Activated naive CD4-positive, alpha-beta T cell treated with anti-CD3 and anti-CD28 coated beads, Interleukin-2, amount 50 U/mL, for 24 hours (primary cell): ENCODE results near the gene SLC24A4.

Source experiments
- H3K27ac Mint-ChIP-seq: one replicate; pipeline ENCODE4 v1.8.0; 2021; ENCODE audit warnings: mild to moderate bottlenecking, mixed read lengths
- H3K27me3 Mint-ChIP-seq: one replicate; pipeline ENCODE4 v1.8.0; 2021; ENCODE audit warnings: mixed read lengths
- H3K36me3 Mint-ChIP-seq: one replicate; pipeline ENCODE4 v1.8.0; 2021; ENCODE audit warnings: mixed read lengths
- H3K4me1 Mint-ChIP-seq: one replicate; pipeline ENCODE4 v1.8.0; 2021; ENCODE audit warnings: mixed read lengths
- H3K4me3 Mint-ChIP-seq: one replicate; pipeline ENCODE4 v1.8.0; 2021; ENCODE audit warnings: mild to moderate bottlenecking, mixed read lengths
- H3K9me3 Mint-ChIP-seq: one replicate; pipeline ENCODE4 v1.8.0; 2021; ENCODE audit warnings: mixed read lengths

SLC24A4 gene

DNA sequence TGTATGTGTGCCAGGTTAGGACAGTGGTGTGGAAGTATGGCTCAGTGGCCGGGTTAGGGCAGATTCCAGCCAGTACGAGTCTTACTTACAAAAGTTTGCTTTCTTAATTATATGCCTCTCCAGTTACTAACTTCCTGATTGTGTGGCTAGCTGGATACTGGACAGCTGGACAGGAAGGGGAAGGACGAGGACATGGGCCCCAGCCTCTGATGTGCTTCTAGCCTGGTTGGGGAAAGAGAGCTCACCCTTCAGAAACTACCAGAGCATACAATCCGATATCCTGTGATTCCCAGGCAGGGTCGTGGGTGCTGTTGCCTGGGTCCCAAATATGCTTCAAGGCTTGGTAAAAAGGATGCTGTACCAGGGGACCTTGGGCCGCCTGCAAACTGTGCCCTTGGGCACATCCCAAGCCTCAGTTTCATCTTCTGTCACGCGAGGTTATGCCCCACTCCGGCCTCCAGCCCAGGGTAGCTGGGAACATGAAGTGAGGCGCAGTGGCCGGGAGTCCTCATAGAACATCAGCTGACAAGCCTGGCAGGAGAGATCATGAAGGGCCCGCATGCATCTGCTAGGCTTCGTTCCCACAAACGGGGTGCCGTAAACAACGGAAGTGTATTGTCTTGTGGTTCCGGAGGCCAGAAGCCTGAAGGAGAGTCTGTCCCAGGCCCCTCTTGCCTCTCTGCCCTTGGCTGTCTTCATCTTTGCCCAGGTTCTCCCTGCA is 167.4 kb downstream of the SLC24A4 start:
- Mint-ChIP-seq H3K27me3 (no peaks in the 10 kb centered on the region), H3K27ac (no peak overlapping the region), H3K9me3 (no peaks in the 10 kb centered on the region), H3K36me3 (no peaks in the 10 kb centered on the region), H3K4me3 (no peak overlapping the region), H3K4me1 (no peaks in the 10 kb centered on the region)

DNA sequence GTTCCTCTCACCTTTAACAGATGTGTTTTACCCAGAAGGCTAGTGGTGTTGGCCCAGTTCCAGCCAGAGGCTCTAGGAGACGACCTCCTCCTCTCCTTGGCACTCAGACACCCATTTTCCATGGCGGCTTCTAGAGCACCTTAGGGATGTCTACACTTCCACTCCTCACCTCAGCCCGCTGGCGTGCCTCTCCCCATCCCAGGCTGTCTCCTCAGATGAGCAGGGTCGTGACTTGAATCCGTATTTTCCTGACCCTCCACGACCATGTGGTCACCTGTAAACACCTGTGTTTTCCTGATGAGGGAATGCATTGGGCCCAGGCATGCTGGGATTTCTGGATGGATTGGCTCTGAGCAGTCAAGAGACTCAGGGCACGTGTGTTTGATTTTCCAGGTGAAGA is 168.8 kb downstream of the SLC24A4 start:
- H3K9me3 Mint-ChIP-seq: no peaks in the 10 kb centered on the region
- no peaks in the 10 kb centered on the region for H3K4me1 Mint-ChIP-seq
- H3K27ac Mint-ChIP-seq: no peak overlapping the region
- H3K36me3 Mint-ChIP-seq: no peaks in the 10 kb centered on the region
- no peaks in the 10 kb centered on the region for H3K27me3 Mint-ChIP-seq
- no peak overlapping the region for H3K4me3 Mint-ChIP-seq

DNA sequence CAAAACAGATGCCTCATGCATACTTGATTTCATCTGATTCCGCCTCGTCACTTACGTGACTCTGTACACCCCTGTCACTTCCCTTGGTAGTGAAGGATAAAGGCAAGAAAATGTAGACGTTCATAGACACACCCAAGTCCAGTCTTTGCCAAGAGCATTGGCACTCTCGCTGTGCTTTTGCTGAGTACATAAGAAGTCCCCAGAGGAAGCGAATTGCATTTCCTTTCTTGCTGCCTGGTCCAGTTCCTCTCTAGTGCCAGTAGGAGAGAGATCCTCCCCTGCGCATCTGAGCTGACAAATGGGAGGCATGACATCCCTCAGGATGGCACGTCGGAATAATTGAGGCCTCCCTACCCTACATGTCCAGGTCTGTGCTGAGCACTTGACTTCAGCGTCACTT is 169.3 kb downstream of the SLC24A4 start:
- no peaks in the 10 kb centered on the region for H3K36me3 Mint-ChIP-seq
- no peaks in the 10 kb centered on the region for H3K4me1 Mint-ChIP-seq
- no peak overlapping the region for H3K4me3 Mint-ChIP-seq
- no peaks in the 10 kb centered on the region for H3K27me3 Mint-ChIP-seq
- no peaks in the 10 kb centered on the region for H3K9me3 Mint-ChIP-seq
- no peak overlapping the region for H3K27ac Mint-ChIP-seq

DNA sequence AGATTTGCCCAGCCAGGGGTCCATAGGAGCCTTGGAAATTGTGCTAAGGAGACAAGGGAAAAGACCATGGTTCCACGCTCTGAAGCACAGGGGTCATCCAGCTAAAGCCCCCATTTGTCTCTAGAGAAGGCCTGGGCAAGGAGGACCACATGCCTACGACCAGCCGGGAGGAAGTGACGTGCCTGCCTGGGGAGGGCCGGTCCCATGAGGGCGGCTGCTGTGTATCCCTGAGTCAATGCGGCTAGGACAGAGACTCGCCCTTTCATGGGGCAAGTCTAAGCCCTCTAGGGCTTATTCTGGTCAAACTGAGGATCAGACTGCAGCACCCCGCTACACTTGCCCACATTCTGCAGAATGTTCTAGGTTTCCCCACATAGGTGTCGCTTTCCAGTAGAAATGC is 170.1 kb downstream of the SLC24A4 start:
- Mint-ChIP-seq H3K9me3 (no peaks in the 10 kb centered on the region), H3K4me1 (no peaks in the 10 kb centered on the region), H3K27ac (no peak overlapping the region), H3K27me3 (no peaks in the 10 kb centered on the region), H3K4me3 (no peak overlapping the region), H3K36me3 (no peaks in the 10 kb centered on the region)

DNA sequence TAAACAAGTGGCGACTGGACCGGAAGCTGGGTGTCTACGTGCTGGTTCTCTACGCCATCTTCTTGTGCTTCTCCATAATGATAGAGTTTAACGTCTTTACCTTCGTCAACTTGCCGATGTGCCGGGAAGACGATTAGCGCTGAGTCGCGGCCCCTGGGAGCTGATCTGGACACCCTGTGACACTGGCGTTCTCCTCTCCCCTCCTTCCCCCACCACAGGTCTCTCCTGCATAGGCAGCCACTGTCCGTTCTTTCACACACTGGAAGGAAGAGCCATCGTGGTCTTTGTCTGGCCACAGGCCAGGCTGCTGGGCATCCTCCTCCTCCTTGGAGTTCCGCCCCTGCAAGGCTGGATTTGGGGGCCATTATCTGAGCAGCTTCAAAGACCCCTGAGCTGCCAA is 170.5 kb downstream of the SLC24A4 start:
- H3K4me1 Mint-ChIP-seq: no peaks in the 10 kb centered on the region
- H3K27me3 Mint-ChIP-seq: no peaks in the 10 kb centered on the region
- no peak overlapping the region for H3K27ac Mint-ChIP-seq
- H3K36me3 Mint-ChIP-seq: no peaks in the 10 kb centered on the region
- no peak overlapping the region for H3K4me3 Mint-ChIP-seq
- no peaks in the 10 kb centered on the region for H3K9me3 Mint-ChIP-seq

DNA sequence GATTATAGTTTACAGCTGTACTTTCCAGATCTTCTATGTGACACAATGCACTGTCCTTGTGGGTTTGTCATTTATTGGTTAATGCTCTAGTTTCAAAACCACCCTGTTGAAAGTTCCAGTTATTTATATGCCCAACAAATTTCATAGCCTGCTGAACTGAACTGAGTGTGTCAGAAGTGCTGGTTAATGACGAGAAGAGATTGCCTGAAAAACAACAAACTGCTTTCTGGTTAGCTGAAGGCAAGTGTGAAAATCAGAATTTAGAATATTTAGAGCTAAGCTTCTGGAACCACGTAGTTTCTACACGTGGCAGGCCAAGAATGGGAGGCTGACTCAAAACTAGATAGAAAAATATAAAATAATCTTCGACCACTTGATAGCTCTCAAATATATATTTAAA is 171.5 kb downstream of the SLC24A4 start:
- no peaks in the 10 kb centered on the region for H3K9me3 Mint-ChIP-seq
- no peak overlapping the region for H3K27ac Mint-ChIP-seq
- no peak overlapping the region for H3K4me3 Mint-ChIP-seq
- no peaks in the 10 kb centered on the region for H3K36me3 Mint-ChIP-seq
- H3K4me1 Mint-ChIP-seq: no peaks in the 10 kb centered on the region
- no peaks in the 10 kb centered on the region for H3K27me3 Mint-ChIP-seq

DNA sequence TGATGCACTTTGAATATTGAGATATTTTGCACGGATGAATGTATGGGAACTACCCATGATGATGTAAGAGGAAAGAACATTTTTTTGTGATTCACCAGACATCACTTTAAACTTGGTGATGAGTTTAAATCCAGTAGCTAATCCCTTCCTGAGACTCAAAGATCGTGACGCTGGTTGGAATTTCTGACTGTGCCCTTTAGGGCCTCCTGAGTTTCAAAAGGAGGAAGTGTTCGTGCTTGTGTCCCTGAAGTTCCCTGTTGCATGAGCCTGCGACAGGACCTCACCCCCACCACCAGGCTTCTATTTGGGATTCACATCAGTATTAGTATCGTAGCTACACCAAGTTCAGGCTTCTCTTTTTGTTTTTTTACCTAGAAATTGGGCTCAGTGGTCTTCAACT is 172.1 kb downstream of the SLC24A4 start:
- Mint-ChIP-seq H3K27ac (no peak overlapping the region), H3K4me1 (no peaks in the 10 kb centered on the region), H3K4me3 (no peak overlapping the region), H3K27me3 (no peaks in the 10 kb centered on the region), H3K9me3 (no peaks in the 10 kb centered on the region), H3K36me3 (no peaks in the 10 kb centered on the region)

DNA sequence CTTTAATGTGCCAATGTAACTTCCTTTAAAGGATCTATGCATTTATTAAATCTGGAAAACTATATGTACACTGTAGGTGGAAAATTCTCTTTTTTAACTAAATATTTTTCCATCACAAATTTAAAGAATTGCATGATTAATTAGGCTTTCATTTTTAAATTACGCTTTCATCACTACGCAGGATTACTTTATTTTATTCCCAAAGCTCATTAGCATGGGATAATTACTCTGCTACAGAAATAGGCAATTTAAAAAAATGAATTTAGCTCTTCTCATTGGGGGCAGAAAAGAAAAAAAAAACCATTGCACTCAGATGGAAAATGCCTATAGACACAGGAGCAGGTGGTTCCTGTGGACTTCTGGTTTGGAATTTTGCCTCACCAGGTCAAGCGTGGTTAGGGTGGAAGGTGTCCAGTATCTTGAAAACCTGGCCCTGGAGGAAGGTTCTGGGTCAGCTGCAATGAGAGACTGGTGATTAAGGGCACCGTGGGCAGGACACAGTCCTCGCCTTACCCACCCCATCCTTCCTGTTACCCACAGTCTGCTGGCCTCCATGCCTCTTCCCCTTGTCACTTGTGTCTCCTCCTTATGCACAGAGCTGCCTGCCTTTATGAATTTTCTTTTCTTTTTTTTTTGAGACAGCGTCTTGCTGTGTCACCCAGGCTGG is 173.4 kb downstream of the SLC24A4 start:
- Mint-ChIP-seq H3K27ac (no peak overlapping the region), H3K9me3 (no peaks in the 10 kb centered on the region), H3K4me3 (no peak overlapping the region), H3K4me1 (no peaks in the 10 kb centered on the region), H3K36me3 (no peaks in the 10 kb centered on the region), H3K27me3 (no peaks in the 10 kb centered on the region)

DNA sequence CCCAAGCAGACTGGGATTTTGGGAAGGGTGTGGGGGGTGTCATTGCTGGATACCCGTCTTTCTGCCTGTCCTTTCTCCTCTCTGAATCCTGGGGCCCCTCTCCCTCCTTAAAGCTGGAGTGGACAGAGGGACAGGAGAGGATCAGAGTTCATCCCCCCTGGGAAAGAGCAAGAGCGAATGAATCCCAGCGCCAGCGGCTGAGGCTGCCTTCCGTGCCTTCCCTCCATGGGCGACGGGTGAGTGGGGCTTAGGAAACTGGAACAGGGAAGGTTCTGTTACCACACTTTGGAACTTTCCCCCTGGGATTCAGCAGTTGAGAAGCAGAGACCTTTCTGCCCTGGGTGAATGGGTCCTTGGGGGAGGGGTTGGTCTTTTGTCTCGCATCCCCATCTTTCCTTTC is 174.4 kb downstream of the SLC24A4 start:
- Mint-ChIP-seq H3K27ac (peak overlapping the region; percentile 41), H3K4me1 (no peaks in the 10 kb centered on the region), H3K9me3 (no peaks in the 10 kb centered on the region), H3K27me3 (no peaks in the 10 kb centered on the region), H3K4me3 (no peak overlapping the region), H3K36me3 (no peaks in the 10 kb centered on the region)

DNA sequence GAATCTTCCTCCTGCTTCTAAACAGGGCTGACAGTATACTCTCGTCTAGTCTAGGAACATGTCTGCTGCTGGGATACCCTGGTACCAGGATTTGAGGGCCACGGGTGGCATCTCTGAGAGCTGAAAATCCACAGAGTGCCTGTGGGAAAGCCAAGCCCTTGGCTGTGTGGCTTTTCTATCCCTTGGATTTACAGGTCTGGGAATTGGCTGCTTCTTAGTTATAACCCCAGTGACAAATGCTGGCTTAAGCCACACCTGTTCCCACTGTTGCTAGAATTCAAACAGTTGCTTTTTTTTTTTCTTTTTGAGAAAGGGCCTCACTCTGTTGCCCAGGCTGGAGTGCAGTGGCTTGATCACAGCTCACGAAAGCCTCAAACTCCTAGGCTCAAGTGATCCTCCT is 176.3 kb downstream of the SLC24A4 start:
- Mint-ChIP-seq H3K9me3 (no peaks in the 10 kb centered on the region), H3K4me1 (no peaks in the 10 kb centered on the region), H3K27me3 (no peaks in the 10 kb centered on the region), H3K4me3 (no peak overlapping the region), H3K27ac (no peak overlapping the region), H3K36me3 (no peaks in the 10 kb centered on the region)

DNA sequence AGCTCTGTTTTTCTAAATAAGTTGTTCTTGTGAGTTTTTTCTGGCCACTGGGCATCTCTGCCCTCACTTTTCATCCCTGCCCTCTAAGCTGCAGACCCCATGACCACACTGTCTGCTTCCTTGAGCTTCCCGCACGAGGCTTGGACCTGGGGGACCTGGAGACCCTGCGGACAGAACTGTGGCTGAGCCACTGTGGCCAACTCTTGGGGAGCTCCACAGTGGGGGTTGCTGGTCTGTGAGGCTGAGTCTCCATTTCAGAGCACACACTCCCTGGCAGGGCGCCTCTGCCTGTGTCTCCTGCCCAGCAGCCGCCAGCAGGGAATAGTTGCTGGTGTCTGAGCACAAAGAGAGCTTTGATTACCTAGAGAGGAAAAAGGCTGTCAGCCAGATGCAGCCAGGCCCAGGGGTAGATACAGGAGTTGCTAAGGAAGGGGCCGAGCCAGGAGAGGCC is 177.6 kb downstream of the SLC24A4 start:
- Mint-ChIP-seq H3K4me1 (no peaks in the 10 kb centered on the region), H3K27me3 (no peaks in the 10 kb centered on the region), H3K27ac (no peak overlapping the region), H3K4me3 (no peak overlapping the region), H3K36me3 (no peaks in the 10 kb centered on the region), H3K9me3 (no peaks in the 10 kb centered on the region)

DNA sequence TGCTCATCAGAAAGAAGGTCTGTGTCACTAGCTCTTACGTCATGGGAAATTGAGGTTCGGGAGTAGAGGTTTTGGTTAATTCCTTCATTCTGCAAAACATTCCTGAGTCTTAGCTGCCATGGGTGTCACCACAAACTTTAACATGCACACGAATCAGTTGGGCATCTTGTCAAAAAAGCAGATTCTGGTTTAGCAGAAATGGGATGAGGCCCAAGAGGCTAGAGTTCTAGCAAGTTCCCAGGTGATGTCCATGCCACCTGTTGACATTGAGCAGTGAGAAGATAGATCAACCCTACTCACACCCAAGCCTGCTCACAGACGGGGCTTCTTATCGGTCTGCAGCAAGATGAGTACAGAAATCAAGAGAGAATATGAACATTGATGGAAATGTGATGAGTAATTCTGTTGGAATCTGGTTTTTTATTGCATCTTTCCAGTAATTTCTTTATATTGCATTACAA is 179.0 kb downstream of the SLC24A4 start:
- Mint-ChIP-seq H3K9me3 (no peaks in the 10 kb centered on the region), H3K27ac (no peak overlapping the region), H3K36me3 (no peaks in the 10 kb centered on the region), H3K4me1 (peaks cover 5% of the 10 kb centered on the region), H3K27me3 (no peaks in the 10 kb centered on the region), H3K4me3 (no peak overlapping the region)

DNA sequence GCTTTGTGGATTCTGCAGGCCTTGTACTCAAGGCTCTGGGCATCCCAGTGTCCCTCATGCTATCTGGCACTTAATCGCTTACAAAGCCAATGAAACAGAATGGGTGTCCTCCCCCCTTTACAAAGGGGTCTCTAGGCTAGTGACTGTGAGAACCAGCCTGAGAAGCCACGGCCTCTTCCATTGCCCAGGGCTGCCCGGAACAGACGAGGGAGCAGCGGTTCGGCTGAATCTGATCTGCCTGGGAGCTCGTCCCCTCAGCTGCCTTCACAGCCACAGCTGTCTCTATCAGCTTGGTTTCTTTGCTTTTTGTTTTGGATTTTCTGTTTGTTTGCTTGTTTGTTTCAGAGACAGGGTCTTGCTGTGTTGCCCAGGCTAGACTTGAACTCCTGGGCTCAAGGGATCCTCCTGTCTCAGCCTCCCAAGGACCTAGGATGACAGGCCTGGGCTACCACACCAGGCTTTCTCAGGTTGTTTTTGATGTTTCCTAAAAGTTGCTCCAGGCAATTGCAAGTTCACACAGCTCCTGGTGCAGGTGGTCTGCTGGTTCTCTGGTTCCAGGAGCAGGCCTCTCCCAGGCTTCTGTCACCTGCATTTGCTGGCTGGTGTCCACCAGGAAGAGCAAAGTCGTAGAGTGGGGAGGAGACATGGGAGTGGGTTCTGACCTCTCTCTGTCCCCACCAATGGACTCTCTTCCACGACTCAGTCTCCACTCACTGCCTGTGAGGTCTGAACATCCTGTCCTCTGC is 179.7 kb downstream of the SLC24A4 start:
- H3K4me1 Mint-ChIP-seq: peaks cover 12% of the 10 kb centered on the region
- no peaks in the 10 kb centered on the region for H3K9me3 Mint-ChIP-seq
- H3K27me3 Mint-ChIP-seq: no peaks in the 10 kb centered on the region
- H3K27ac Mint-ChIP-seq: no peak overlapping the region
- H3K36me3 Mint-ChIP-seq: no peaks in the 10 kb centered on the region
- no peak overlapping the region for H3K4me3 Mint-ChIP-seq

DNA sequence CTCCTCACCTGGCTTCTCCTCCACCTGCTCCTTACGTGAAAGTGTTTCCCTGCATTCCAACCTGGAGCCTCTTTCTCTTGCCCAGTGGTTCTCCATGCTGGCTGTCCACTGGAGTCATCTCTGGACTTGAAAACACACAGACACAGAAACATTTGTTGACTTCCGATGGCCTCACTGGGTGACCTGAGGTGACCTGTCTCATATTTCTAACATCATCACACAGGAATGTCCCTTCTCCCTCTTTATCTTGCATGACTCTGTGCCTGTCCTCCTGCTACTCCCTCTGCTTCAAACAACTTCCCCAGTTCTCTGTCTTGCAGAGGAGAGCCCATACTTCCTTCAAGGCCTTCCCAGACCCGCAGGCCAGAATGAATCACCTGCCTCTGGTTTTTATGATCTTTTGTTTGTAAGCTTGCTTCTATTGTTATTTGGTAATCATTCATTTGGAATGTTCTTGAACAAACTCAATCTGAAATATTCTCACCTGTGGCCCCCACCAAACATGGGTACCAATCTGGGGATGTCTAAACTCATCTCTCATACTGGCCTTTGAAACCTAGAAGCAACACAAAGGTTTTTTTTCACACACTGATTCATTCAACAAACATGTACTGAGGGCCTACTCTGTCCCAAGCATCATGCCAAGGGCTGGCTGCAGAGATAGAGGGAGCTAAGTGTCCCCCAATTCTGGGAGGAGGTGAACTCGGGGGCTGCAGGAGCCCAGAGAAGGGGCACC is 181.0 kb downstream of the SLC24A4 start:
- Mint-ChIP-seq H3K36me3 (no peaks in the 10 kb centered on the region), H3K9me3 (no peaks in the 10 kb centered on the region), H3K4me1 (peaks cover 12% of the 10 kb centered on the region), H3K27me3 (no peaks in the 10 kb centered on the region), H3K4me3 (no peak overlapping the region), H3K27ac (no peak overlapping the region)

DNA sequence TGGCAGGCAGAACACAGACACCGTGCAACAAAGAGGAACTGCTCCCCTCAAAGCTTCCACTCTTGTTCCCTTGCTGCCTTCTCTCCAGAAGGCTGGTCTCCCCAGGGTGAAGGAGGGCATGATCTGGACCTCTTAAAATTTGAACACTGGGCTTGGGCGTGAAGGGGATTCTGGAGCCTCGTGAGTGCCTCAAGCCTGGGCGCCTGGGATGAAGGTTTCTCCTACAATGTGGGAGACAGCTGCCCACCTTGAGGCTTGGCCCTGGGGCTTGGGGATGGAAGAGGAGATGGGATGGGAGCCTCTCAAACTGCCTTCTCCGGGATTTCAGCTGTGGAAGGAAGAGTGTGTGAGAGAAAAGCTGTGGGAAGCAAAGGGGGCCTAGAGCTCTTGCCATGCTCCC is 182.9 kb downstream of the SLC24A4 start:
- Mint-ChIP-seq H3K4me1 (peaks cover 12% of the 10 kb centered on the region), H3K27ac (no peak overlapping the region), H3K9me3 (no peaks in the 10 kb centered on the region), H3K36me3 (no peaks in the 10 kb centered on the region), H3K4me3 (no peak overlapping the region), H3K27me3 (no peaks in the 10 kb centered on the region)
